Natural killer cell (primary cell): ENCODE data around the gene NR3C2. TPM values are rescaled to one million over a fixed set of nuclear protein-coding genes. Genes with fewer than 3 reads are reported as not detected.
"Not testable (repeated sequence)": the region's sequence is repeated elsewhere in the genome, so short reads cannot be mapped to it uniquely, and the experiment has no call there.

Experiments used
- ATAC-seq, 3 donors: fragments of 150-1000 bp in 2 of 3; fragments of 200-7000 bp in 1 of 3; cut with Tn5 transposase; 1 replicate in 1 of 3; 2 replicates in 2 of 3; pipeline ENCODE4 v1.10.0; 2021; ENCODE audit warnings: mild to moderate bottlenecking in 2 of 3, moderate library complexity in 2 of 3
- DNase-seq, 2 donors: peaks; one replicate each; pipeline versions ENCODE4 v3.0.0 to v3.0.0-alpha.2; 2013 to 2021; ENCODE audit warnings: mixed read lengths in 1 of 2
- H3K27ac ChIP-seq: one replicate; pipeline ENCODE4 v1.5.1; 2013; ENCODE audit warnings: mild to moderate bottlenecking, low read length
- H3K27me3 ChIP-seq: one replicate; pipeline ENCODE4 v1.6.1; 2013; ENCODE audit warnings: low read length; ENCODE audit not compliant: control insufficient read depth, insufficient read depth
- H3K36me3 ChIP-seq: one replicate; pipeline ENCODE4 v1.6.1; 2013; ENCODE audit warnings: low read length; ENCODE audit not compliant: control insufficient read depth, insufficient read depth
- H3K4me1 ChIP-seq: one replicate; pipeline ENCODE4 v1.6.1; 2013; ENCODE audit warnings: low read length; ENCODE audit not compliant: control insufficient read depth, insufficient read depth
- H3K4me3 ChIP-seq: one replicate; pipeline ENCODE4 v1.5.1; 2013; ENCODE audit warnings: low read length
- H3K9me3 ChIP-seq: one replicate; pipeline ENCODE4 v1.6.1; 2013; ENCODE audit warnings: low read length; ENCODE audit not compliant: control insufficient read depth, insufficient read depth
- H3K27ac Mint-ChIP-seq, 2 donors: one replicate each; pipeline ENCODE4 v1.8.0; 2022; ENCODE audit warnings: mild to moderate bottlenecking in 2 of 2, mixed read lengths in 2 of 2, moderate library complexity in 1 of 2
- H3K27me3 Mint-ChIP-seq, 2 donors: one replicate each; pipeline ENCODE4 v1.8.0; 2022; ENCODE audit warnings: low read depth in 2 of 2, mixed read lengths in 2 of 2
- H3K36me3 Mint-ChIP-seq: one replicate; pipeline ENCODE4 v1.8.0; 2022; ENCODE audit warnings: mixed read lengths
- H3K4me1 Mint-ChIP-seq, 2 donors: one replicate each; pipeline ENCODE4 v1.8.0; 2022; ENCODE audit warnings: mixed read lengths in 2 of 2
- H3K4me3 Mint-ChIP-seq: one replicate; pipeline ENCODE4 v1.8.0; 2022; ENCODE audit warnings: mild to moderate bottlenecking, moderate library complexity, mixed read lengths
- H3K9me3 Mint-ChIP-seq, 2 donors: one replicate each; pipeline ENCODE4 v1.8.0; 2022; ENCODE audit warnings: mixed read lengths in 2 of 2
- WGBS: methylation state at CpG from one replicate; pipeline ENCODE4 v1.1.7; 2013; ENCODE audit warnings: missing lambda C conversion rate; ENCODE audit not compliant: insufficient coverage; 5-methylcytosine and 5-hydroxymethylcytosine counted together
- intact Hi-C: fragments of 100-400 bp; cut with micrococcal nuclease; formaldehyde crosslinking; loops from one replicate; pipeline ENCODE4 v1.14.2; 2022
- total RNA-seq, 4 donors: library from RNA; stranded (reverse); fragments of 120-200 nt in 1 of 4; gene quantifications; one replicate each; pipeline versions ENCODE4 v1.2.3 to v1.2.4, GENCODE V29; 2013 to 2022
- TF ChIP-seq, protein P1 (sequence below): fragments of 200-600 bp; IDR thresholded peaks from one replicate; pipeline ENCODE4 v1.8.0; 2022; ENCODE audit warnings: antibody characterized with exemption

Gene NR3C2
- total RNA-seq, 3 donors from 2014 or later (not counting 1 experiment from before 2014, with no cell fraction given): 4.2 to 8.6 (median 6.3) TPM

- no peak overlapping the region for H3K27ac ChIP-seq
- no peaks in the 10 kb centered on the region for H3K9me3 ChIP-seq
- Mint-ChIP-seq H3K36me3 (no peaks in the 10 kb centered on the region), H3K9me3 (peaks cover 0 to 2% of the 10 kb centered on the region in 2 donors), H3K27ac (no peak overlapping the region), H3K4me3 (no peak overlapping the region), H3K27me3 (peaks cover 0 to 4% of the 10 kb centered on the region in 2 donors), H3K4me1 (no peaks in the 10 kb centered on the region)
- peaks cover 5% of the 10 kb centered on the region for H3K36me3 ChIP-seq
- intact Hi-C loops: no loop called here
- TF ChIP-seq, protein P1, sequence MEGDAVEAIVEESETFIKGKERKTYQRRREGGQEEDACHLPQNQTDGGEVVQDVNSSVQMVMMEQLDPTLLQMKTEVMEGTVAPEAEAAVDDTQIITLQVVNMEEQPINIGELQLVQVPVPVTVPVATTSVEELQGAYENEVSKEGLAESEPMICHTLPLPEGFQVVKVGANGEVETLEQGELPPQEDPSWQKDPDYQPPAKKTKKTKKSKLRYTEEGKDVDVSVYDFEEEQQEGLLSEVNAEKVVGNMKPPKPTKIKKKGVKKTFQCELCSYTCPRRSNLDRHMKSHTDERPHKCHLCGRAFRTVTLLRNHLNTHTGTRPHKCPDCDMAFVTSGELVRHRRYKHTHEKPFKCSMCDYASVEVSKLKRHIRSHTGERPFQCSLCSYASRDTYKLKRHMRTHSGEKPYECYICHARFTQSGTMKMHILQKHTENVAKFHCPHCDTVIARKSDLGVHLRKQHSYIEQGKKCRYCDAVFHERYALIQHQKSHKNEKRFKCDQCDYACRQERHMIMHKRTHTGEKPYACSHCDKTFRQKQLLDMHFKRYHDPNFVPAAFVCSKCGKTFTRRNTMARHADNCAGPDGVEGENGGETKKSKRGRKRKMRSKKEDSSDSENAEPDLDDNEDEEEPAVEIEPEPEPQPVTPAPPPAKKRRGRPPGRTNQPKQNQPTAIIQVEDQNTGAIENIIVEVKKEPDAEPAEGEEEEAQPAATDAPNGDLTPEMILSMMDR: no peak
- ATAC-seq (no peak), DNase-seq (no peak)
- H3K4me3 ChIP-seq: no peak overlapping the region
- WGBS: 94% methylated on average over 3 of the region's 3 CpGs
- no peaks in the 10 kb centered on the region for H3K27me3 ChIP-seq
- H3K4me1 ChIP-seq: peaks cover 5% of the 10 kb centered on the region
Observed at GRCh38 chr4:148192526-148192925, 249.7 kb downstream of the NR3C2 start.

DNA sequence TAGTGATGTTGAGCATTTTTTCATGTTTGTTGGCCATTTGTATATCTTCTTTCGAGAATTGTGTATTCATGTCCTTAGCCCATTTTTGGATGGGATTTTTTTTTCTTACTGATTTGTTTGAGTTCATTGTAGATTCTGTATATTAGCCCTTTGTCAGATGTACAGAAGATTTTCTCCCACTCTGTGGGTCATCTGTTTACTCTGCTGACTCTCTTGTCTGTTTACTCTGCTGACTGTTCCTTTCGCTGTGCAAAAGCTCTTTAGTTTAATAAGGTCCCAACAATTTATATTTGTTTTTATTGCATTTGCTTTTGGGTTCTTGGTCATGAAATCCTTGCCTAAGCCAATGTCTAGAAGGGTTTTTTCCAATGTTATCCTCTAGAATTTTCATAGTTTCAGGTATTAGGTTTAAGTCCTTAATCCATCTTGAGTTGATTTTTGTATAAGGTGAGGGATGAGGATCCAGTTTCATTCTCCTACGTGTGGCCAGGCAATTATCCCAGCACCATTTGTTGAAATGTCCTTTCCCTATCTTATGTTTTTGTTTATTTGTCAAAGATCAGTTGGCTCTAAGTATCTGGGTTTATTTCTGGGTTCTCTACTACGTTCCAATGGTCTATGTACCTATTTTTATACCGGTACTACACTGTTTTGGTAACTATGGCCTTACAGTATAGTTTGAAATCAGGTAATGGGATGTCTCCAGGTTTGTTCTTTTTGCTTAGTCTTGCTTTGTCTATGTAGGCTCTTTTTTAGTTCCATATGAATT lies 254.6 kb downstream of the NR3C2 start:
- H3K36me3 ChIP-seq, H3K27me3 Mint-ChIP-seq, intact Hi-C loops, ATAC-seq, DNase-seq, H3K27ac Mint-ChIP-seq, H3K4me3 Mint-ChIP-seq, H3K9me3 ChIP-seq, H3K9me3 Mint-ChIP-seq, H3K27me3 ChIP-seq, H3K4me3 ChIP-seq, H3K36me3 Mint-ChIP-seq, H3K27ac ChIP-seq, H3K4me1 Mint-ChIP-seq, H3K4me1 ChIP-seq: not testable (repeated sequence)
- 96% methylated on average over 5 of the region's 5 CpGs for WGBS

- peaks cover 6 to 8% of the 10 kb centered on the region in 2 donors for H3K27me3 Mint-ChIP-seq
- no peaks in the 10 kb centered on the region for H3K27me3 ChIP-seq
- no peak overlapping the region for H3K4me3 ChIP-seq
- DNase-seq (no peak), ATAC-seq (no peak)
- H3K4me3 Mint-ChIP-seq: no peak overlapping the region
- no peaks in the 10 kb centered on the region for H3K4me1 ChIP-seq
- no peaks in the 10 kb centered on the region for H3K9me3 ChIP-seq
- no peak overlapping the region for H3K27ac ChIP-seq
- H3K36me3 ChIP-seq: no peaks in the 10 kb centered on the region
- TF ChIP-seq, protein P1: no peak
- peaks cover 0 to under 1% of the 10 kb centered on the region in 2 donors for H3K9me3 Mint-ChIP-seq
- no peaks in the 10 kb centered on the region for H3K4me1 Mint-ChIP-seq
- WGBS: no CpG with 5 or more reads among the region's 4 CpGs
- intact Hi-C loops: no loop called here
- H3K27ac Mint-ChIP-seq: no peak overlapping the region
- H3K36me3 Mint-ChIP-seq: no peaks in the 10 kb centered on the region
Observed at GRCh38 chr4:148184922-148185321, 257.3 kb downstream of the NR3C2 start.

- intact Hi-C loops: no loop called here
- no peak overlapping the region for H3K4me3 ChIP-seq
- DNase-seq (no peak), ATAC-seq (no peak)
- H3K27ac ChIP-seq: no peak overlapping the region
- H3K4me1 Mint-ChIP-seq: no peaks in the 10 kb centered on the region
- H3K4me3 Mint-ChIP-seq: no peak overlapping the region
- no peaks in the 10 kb centered on the region for H3K9me3 Mint-ChIP-seq
- peaks cover 6% of the 10 kb centered on the region in 2 donors for H3K27me3 Mint-ChIP-seq
- no peaks in the 10 kb centered on the region for H3K27me3 ChIP-seq
- no peaks in the 10 kb centered on the region for H3K36me3 Mint-ChIP-seq
- no peaks in the 10 kb centered on the region for H3K9me3 ChIP-seq
- H3K4me1 ChIP-seq: no peaks in the 10 kb centered on the region
- TF ChIP-seq, protein P1: no peak
- H3K36me3 ChIP-seq: no peaks in the 10 kb centered on the region
- no peak overlapping the region for H3K27ac Mint-ChIP-seq
- WGBS: 50% methylated on average over 1 of the region's 3 CpGs
Observed at GRCh38 chr4:148182230-148182911, 259.8 kb downstream of the NR3C2 start.
